ENCODE results near the gene FYTTD1. TPM values are rescaled to one million over a fixed set of nuclear protein-coding genes. Genes with fewer than 3 reads are reported as not detected.

FYTTD1 gene
- total RNA-seq, 1 donor from 2014 or later: 61.1 TPM

DNA sequence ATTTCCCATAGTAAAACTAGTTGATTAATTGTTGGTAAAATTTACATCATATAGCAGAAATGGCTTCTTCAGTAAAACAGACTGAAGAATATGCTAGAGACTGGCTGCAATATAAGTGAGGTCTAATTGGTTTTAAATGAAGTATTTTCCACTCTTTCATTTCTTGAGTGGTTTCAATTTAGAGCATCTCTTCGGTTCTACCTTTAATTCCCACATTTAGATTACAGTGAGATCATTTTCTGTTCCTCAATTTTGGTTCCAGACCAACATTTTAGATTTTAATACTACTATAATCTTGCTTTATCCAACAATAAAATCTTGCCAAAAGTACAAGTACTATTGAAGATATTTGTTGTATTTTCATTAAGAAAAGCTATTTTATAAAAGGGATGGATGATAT lies 40.4 kb downstream of the FYTTD1 start:
- DNase-seq (ENCODE audit: low spot score in 2 of 2) (no peak), FAIRE-seq (no peak)

DNA sequence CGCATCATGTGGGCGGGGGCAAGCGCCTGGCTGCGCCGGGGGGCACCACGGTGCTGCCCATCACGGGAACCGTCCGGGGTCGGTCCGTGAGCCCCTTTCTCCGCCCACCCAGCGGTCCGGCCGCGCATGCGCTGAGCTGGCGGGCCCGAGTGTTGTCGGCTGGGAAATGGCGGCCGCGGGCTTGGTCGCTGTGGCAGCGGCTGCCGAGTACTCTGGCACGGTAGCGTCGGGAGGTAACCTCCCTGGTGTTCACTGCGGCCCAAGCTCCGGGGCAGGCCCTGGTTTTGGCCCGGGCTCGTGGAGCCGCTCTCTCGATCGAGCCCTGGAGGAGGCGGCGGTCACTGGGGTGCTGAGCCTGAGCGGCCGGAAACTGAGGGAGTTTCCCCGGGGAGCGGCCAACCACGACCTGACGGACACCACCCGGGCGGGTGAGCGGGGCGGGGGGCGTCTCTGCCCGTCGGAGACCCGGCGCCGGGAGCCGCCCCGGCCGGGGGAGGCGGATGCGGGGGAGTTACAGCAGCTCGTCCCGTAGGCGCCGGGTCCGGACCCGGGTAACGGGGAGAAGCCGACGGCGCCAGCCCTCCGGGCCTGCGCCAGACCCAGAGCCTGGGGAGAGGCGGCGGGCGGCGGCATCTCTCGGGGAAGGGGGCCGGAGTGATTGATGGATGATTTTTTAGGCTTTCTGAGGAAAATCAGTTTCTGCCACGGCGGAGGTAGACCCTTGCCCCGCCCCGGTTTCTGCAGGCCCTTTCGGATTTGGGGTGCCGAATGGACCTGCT lies 41.6 kb downstream of the FYTTD1 start, which contains the start of gene LRCH3:
LRCH3 (plus strand) TSS at position 142 of the 779 bp plus-strand sequence; CDS start at position 167, 25 bp downstream.
- no peak for FAIRE-seq
- DNase-seq (ENCODE audit: low spot score in 2 of 2): peak; percentile 82 to 87

DNA sequence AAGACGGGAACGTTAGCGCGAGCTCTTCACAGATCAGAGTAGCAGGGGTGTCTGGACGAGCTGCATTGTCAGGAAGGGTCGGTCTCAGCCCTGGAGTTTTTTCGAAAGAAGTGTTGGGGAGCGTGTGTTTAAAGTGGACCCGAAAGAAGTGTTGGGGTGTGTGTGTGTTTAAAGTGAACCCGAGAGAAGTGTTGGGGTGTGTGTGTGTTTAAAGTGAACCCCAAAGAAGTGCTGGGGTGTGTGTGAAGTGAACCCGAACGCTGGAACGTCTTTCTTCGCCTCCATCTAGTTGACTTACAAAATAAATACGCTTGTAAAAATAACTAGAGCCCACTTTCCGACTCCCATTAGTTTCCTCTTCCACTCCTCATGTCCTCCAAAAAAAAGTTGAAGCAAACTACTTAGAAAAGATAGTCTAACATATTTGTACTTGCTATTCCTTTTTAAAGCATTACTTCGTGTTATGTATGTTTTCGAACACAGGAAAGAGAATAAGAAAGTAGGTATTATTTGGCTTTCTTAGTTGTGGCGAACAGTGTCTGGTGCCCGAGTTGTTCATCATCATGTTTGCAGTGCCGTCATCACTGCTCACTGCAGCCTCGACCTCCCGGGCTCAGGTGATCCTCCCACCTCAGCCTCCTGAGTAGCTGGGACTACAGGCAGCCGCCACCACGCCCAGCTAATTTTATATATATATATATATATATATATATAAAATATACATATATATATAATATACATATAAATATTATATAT lies 42.4 kb downstream of the FYTTD1 start:
- FAIRE-seq: no peak
- DNase-seq (ENCODE audit: low spot score in 2 of 2): no peak

DNA sequence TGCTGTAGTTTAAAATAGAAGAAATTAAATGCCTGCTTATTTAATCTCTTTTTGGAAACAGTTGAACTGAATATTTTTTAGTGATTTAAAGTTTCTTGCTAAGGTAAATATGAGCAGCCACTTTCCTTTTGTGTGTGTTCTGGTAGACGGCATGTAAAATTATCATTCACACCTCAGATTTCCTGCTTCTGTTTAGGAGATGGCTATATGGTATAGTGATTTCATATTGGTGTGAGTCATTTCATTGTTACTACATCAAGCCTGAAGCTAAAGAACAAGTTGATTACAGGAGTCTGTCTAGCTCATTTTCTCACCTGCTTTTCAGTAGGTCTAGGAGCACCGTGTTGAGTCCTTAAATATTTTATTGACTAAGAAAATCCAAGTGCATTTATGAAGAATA lies 43.6 kb downstream of the FYTTD1 start:
- FAIRE-seq (no peak), DNase-seq (ENCODE audit: low spot score in 2 of 2) (no peak)

DNA sequence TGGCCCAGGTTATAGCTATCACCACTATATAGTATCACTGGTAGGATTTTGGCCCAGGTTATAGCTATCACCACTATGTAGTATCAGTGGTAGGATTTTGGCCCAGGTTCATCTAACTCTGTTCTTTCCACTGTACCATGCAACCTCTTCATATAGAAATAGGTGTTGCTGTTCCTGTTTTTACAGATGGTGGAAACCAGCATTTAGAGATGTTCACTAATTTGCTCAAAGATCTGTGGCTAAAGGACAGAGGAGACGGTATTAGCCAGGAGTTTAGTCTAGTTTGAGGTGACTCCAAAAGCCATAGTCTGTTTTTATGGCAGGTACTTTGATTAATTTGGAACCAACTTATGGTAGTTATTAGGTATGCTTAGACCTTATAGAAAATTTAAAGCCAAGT lies 44.4 kb downstream of the FYTTD1 start:
- DNase-seq (ENCODE audit: low spot score in 2 of 2) (no peak), FAIRE-seq (no peak)

DNA sequence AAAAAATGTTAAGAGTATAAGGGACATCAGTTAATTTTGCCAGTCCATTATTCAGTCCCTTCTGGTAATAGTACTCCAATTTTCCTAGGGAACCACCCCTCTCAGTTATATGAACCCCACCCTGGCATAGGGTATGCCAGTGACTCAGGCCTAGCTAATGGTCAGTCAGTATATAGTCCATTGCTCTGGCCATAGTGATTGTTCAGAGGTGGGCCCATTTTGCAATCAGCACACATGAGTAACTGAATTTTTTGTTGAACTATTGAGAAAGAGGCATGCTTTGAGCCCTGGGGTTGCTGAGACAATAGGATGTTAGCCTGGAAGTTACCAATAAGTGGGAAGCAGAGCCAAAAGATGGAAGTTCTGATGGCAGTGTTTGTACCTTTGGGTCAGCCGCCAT lies 45.5 kb downstream of the FYTTD1 start:
- FAIRE-seq: no peak
- no peak for DNase-seq (ENCODE audit: low spot score in 2 of 2)

DNA sequence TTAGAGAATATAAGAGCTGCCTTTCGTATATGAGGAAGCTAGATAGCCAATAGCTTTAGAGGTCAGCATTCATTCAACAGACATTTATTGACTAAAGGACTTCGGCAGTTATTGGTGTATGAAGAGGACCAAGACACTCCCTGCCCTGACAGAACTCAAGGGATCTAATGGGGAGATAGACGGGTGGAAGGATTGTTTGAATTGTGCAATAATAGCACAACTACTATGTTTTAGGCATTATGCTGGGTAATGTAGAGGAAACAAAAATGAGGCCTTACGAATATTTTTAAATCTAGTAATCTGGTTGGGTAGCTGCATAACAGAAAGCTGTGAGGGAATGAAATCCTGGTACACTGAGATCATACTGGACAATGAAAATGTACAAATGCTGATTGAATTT lies 46.4 kb downstream of the FYTTD1 start:
- no peak for FAIRE-seq

DNA sequence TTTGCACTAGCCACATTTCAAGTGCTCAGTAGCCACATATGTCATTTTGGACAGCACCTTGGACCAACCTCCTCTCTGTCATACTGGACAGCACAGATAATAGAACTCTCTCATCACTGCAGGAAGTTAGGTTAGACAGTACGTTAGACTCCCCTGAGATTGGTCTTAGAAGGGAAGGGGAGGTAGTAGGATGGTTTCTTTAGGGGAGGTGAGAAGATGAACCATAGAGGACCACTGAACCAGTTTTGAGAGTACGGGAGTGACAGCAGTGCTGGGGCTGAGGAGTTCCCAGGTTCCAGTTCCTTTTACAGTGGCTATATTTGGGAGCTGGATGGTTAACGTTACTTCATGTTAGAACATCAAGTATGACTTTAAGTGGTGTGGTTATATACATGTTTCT lies 49.2 kb downstream of the FYTTD1 start:
- DNase-seq (ENCODE audit: low spot score in 2 of 2): no peak
- no peak for FAIRE-seq

More for the DNA sequence above, 46.4 kb downstream of the FYTTD1 start:
- DNase-seq (ENCODE audit: low spot score in 2 of 2): no peak

DNA sequence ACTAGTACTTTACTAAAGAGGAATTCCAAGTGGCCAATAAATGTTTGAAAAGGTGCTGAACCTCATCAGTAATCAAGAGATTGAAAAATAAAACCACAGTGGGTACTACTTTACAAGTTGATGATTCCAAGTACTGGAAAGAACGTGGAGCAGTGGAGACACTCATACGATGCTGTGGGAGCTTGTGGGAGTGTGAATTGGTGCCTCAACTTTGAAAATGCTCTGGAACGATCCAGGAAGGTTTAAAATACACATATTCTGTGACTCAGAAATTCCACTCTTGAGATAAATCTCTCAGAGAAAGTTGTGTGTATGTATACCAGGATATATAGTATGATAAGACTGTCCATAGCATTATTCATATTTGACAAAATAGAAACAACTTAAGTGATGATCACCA lies 50.7 kb downstream of the FYTTD1 start:
- FAIRE-seq (no peak), DNase-seq (ENCODE audit: low spot score in 2 of 2) (no peak)

DNA sequence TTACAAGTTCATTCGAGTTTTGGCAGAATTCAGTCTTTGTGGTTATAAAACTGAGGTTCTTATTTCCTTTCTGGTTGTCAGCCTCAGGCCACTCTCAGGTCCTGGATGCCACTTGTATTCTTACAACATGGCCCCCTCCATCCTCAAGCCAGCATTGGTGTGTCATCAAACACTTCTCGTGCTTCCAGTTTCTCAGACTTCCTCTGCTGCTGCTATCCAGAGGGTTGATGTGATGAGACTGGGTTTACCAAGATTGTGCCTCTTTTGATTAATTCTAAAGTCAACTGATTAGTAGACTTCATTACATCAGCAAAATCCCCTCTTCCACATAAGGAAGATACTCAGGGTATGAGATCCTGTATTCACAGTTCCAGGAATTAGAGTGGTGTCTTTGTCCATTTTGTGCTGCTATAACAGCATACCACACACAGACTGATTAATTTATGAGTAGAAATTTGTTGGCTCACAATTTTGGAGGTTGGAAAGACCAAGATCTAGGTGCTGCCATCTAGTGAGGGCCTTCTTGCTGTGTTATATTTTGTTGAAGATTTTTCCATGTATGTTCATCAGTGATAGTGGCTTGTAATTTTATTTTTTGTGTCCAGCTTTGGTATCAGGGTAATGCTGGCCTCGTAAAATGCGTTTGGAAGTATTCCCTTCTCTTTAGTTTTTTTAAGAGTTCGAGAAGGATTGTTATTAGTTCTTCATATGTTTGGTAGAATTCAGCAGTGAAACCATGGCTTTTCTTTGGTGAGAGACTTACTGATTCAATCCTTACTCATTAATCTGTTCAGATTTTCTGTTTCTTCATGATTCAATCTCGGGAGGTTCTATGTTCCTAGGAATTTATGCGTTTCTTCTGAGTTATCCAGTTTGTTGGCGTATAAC lies 52.5 kb downstream of the FYTTD1 start:
- DNase-seq (ENCODE audit: low spot score in 2 of 2) (no peak), FAIRE-seq (no peak)

DNA sequence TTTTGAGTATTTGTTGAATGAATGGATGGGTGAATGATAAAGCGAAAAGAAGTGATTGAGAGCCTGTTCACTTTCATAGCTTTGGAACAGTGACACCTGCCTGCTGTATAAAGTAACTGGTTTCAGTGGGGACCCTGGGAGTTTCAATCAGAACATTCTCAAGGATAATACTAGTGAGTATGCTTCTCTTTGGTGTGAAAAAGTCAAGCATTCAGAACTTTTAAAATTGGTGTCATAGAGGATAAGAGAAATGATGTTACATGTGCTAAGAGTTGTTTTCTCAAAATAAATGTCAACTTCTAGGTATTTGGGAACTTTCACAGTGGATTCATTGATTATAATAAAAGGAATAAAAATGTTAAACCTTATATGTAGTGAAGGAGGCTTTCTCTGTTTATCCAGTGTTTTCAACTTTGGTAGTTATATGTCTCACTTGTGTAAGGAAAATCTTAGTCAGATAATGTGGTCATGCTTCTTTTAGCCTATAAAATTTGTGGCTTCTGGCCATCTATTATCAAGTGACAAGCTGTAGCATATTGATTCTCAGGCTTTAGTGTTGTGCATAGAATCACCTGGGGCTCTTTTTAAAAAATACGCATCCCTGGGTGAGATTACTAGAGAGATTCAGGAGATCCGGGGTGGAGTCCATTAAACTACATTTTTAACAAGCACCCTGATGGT lies 53.2 kb downstream of the FYTTD1 start:
- DNase-seq (ENCODE audit: low spot score in 2 of 2): no peak
- FAIRE-seq: no peak

DNA sequence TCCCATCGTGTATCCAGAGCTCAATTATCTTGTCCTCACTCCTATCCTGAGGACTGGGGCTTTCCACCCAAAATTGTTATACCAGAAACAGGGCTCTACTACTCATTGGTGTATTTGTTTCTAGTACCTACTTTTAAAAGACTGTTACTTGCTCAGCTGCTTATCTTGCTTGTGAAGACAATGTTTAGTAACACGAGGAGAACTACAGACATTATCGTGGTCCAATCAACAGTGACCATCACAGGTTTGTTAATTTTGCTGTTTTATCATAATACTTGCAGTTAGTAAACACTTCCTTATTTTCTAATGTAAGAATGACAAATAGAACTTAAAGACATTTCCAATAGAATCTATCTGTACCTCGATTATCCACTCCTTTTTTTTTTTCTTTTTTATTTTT lies 54.8 kb downstream of the FYTTD1 start:
- no peak for FAIRE-seq
- no peak for DNase-seq (ENCODE audit: low spot score in 2 of 2)

DNA sequence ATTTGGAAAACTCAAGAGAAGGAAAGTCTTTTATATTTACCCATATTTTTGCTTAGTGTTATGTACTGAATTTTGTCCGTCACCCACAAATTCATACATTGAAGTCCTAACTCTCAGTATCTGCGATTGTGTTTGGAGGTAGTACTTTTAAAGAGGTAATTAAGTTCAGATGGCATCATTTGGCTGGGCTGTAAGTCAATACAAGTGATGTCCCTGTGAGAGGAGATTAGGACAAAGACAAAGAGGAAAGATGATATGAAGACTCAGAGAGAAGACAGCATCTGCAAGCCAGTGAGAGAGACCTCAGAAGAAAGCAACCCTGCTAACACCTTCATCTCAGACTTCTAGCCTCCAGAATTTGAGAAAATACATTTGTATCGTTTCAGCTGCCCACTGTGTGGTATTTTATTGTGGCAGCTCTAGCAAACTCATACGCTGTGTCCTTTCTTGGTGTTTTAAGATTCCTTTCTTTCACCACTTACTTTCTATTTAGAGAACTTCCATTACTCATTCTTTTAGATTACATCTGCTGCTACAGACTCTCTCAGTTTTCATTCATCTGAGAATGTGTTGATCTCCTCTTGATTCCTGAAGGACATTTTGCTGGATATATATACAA lies 58.4 kb downstream of the FYTTD1 start:
- FAIRE-seq (no peak), DNase-seq (ENCODE audit: low spot score in 2 of 2) (no peak)

DNA sequence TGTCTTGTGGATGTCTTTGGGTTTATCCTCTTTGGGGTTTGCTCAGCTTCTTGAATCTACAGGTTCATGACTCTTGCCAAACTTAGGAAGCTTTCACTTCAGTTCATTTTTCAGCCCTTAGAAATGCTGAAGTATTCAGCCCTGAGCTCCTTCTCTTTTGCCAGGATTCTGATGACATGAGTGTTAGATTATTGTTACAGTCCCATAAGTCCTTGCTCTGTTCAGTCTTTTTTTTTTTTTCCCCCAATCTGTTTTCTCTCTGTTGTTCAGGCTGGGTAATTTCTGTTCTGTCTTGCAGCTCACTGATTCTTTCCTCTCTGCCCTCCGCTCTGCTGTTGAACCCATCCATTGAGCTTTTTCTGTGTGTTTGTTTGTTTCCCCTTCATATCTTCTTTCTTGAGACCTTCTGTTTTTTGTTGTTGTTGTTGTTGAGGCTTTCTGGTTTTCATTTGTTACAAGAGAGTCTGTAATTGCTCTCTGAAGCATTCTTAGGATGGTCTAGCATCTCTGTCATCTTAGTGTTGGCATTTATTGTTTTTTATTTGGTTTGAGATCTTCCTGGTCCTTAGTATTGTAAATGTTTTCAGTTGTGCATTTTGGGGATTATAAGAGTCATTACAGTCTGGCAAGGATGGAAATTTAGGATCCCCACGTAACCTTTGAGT lies 59.8 kb downstream of the FYTTD1 start:
- FAIRE-seq (no peak), DNase-seq (ENCODE audit: low spot score in 2 of 2) (no peak)

DNA sequence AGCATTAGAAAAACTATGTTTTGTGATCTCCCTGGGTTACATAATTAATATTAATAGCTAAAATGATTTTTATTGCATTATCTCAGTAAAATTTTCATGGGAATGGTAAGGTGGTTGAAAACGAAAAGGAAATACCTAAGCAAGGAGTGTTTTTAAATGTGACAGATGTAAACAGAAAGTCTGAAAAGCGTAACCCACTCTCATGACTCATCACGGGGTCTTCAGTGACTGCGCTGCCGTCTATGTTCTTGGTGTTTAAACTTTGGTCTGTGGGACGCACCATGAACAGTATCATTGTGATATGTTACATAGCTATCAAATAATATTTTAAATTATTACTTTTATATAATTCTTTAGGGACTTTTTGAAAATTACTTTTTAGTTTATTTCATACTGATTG lies 61.2 kb downstream of the FYTTD1 start:
- peak; percentile 45 for FAIRE-seq

DNA sequence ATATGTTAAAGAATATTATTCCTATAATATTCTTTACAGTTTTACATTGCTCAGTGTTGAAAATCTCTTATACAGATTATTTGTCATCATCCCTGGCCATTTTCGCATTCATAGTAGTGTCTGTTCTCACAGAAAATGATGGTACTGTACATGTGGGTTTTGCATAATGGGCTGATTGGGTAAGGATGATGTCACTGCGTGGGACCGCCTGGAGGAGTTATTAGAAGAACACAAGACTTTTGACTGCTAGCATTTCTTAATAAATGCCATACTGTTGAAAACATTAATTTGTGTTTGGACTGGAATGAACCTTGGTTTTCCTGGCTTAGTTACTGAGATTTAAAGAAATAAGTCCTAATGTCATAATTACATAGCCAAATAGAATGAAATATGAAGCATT lies 61.7 kb downstream of the FYTTD1 start:
- no peak for DNase-seq (ENCODE audit: low spot score in 2 of 2)

More for the DNA sequence above, 61.2 kb downstream of the FYTTD1 start:
- DNase-seq (ENCODE audit: low spot score in 2 of 2): no peak

DNA sequence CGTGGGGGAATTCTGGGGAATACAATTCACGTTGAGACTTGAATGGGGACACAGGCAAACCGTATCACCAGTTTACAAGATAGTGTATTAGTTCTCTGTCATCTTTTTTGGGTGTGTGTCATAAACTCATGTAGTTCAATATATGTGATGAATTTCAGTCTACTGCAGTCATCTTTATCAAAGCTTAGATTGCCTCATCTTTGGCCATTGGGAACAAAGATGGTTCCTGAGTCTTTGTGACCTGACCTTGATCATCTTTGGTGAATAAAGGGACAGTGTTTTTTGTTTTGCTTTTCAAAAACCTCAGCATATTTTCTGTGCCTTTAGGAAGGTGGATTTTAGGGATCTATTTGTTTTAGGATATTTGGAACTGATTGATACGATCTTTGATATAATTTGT lies 64.7 kb downstream of the FYTTD1 start:
- DNase-seq (ENCODE audit: low spot score in 2 of 2) (no peak), FAIRE-seq (no peak)

More for the DNA sequence above, 61.7 kb downstream of the FYTTD1 start:
- no peak for FAIRE-seq

DNA sequence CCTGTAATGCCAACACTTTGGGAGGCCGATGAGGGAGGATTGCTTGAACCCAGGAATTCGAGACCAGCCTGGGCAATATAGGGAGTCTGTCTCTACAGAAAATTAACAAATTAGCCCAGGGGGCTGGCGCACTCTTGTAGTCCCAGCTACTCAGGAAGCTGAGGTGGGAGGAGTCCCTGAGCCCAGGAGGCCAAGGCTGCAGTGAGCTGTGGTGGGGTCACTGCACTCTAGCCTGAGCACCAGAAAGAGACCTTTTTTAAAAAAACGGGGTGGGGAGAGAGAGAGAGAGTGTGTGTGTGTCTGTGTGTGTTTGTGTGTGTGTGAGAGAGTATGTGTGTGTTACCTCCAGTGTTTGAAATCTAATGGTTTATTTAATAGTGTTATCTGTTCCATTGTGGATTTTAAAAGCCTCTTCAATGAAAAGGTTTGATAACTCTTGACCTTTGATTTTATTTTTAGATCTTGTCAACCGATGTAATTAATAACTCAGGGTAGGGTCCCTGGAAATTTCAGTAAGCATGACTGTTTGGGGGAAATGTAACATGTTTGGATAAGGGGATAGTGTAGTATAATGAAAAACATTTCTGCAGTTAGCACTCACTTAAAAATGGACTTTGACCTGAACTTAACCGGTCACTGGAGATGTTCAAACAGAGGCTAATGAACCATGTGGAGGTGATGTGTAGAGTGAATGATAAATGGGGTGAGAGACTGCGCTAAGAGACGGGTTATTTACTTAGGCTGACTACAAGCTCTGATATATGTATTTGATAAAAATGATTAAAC lies 71.1 kb downstream of the FYTTD1 start:
- DNase-seq (ENCODE audit: low spot score in 2 of 2): no peak
- FAIRE-seq: no peak
